Natural killer cell (primary cell): ENCODE results near the gene PLEKHG4. TPM values are rescaled to one million over a fixed set of nuclear protein-coding genes. Genes with fewer than 3 reads are reported as not detected.

Source experiments
- ATAC-seq, 3 donors: fragments of 150-1000 bp in 2 of 3; fragments of 200-7000 bp in 1 of 3; cut with Tn5 transposase; 1 replicate in 1 of 3; 2 replicates in 2 of 3; pipeline ENCODE4 v1.10.0; 2021; ENCODE audit warnings: mild to moderate bottlenecking in 2 of 3, moderate library complexity in 2 of 3
- DNase-seq, 2 donors: peaks; one replicate each; pipeline versions ENCODE4 v3.0.0 to v3.0.0-alpha.2; 2013 to 2021; ENCODE audit warnings: mixed read lengths in 1 of 2
- H3K27ac ChIP-seq: one replicate; pipeline ENCODE4 v1.5.1; 2013; ENCODE audit warnings: mild to moderate bottlenecking, low read length
- H3K27me3 ChIP-seq: one replicate; pipeline ENCODE4 v1.6.1; 2013; ENCODE audit warnings: low read length; ENCODE audit not compliant: control insufficient read depth, insufficient read depth
- H3K36me3 ChIP-seq: one replicate; pipeline ENCODE4 v1.6.1; 2013; ENCODE audit warnings: low read length; ENCODE audit not compliant: control insufficient read depth, insufficient read depth
- H3K4me1 ChIP-seq: one replicate; pipeline ENCODE4 v1.6.1; 2013; ENCODE audit warnings: low read length; ENCODE audit not compliant: control insufficient read depth, insufficient read depth
- H3K4me3 ChIP-seq: one replicate; pipeline ENCODE4 v1.5.1; 2013; ENCODE audit warnings: low read length
- H3K9me3 ChIP-seq: one replicate; pipeline ENCODE4 v1.6.1; 2013; ENCODE audit warnings: low read length; ENCODE audit not compliant: control insufficient read depth, insufficient read depth
- H3K27ac Mint-ChIP-seq, 2 donors: one replicate each; pipeline ENCODE4 v1.8.0; 2022; ENCODE audit warnings: mild to moderate bottlenecking in 2 of 2, mixed read lengths in 2 of 2, moderate library complexity in 1 of 2
- H3K27me3 Mint-ChIP-seq, 2 donors: one replicate each; pipeline ENCODE4 v1.8.0; 2022; ENCODE audit warnings: low read depth in 2 of 2, mixed read lengths in 2 of 2
- H3K36me3 Mint-ChIP-seq: one replicate; pipeline ENCODE4 v1.8.0; 2022; ENCODE audit warnings: mixed read lengths
- H3K4me1 Mint-ChIP-seq, 2 donors: one replicate each; pipeline ENCODE4 v1.8.0; 2022; ENCODE audit warnings: mixed read lengths in 2 of 2
- H3K4me3 Mint-ChIP-seq: one replicate; pipeline ENCODE4 v1.8.0; 2022; ENCODE audit warnings: mild to moderate bottlenecking, moderate library complexity, mixed read lengths
- H3K9me3 Mint-ChIP-seq, 2 donors: one replicate each; pipeline ENCODE4 v1.8.0; 2022; ENCODE audit warnings: mixed read lengths in 2 of 2
- CTCF ChIP-seq: fragments of 200-600 bp; IDR thresholded peaks from one replicate; pipeline ENCODE4 v1.8.0; 2022; ENCODE audit warnings: antibody characterized with exemption
- WGBS: methylation state at CpG from one replicate; pipeline ENCODE4 v1.1.7; 2013; ENCODE audit warnings: missing lambda C conversion rate; ENCODE audit not compliant: insufficient coverage; 5-methylcytosine and 5-hydroxymethylcytosine counted together
- intact Hi-C: fragments of 100-400 bp; cut with micrococcal nuclease; formaldehyde crosslinking; loops from one replicate; pipeline ENCODE4 v1.14.2; 2022
- total RNA-seq, 4 donors: library from RNA; stranded (reverse); fragments of 120-200 nt in 1 of 4; gene quantifications; one replicate each; pipeline versions ENCODE4 v1.2.3 to v1.2.4, GENCODE V29; 2013 to 2022

PLEKHG4 gene
- total RNA-seq, 3 donors from 2014 or later (not counting 1 experiment from before 2014, with no cell fraction given) = 6.8 to 14.7 (median 8.5) TPM

GRCh38 chr16:67336648-67337047 is 57.3 kb downstream of the PLEKHG4 start:
- no peak for ATAC-seq
- no peaks in the 10 kb centered on the region for H3K27me3 ChIP-seq
- H3K27ac ChIP-seq = no peak overlapping the region
- H3K4me3 ChIP-seq = no peak overlapping the region
- H3K27me3 Mint-ChIP-seq = no peaks in the 10 kb centered on the region
- intact Hi-C loops = no loop called here
- H3K9me3 Mint-ChIP-seq = no peaks in the 10 kb centered on the region
- no peaks in the 10 kb centered on the region for H3K36me3 ChIP-seq
- no peaks in the 10 kb centered on the region for H3K4me1 ChIP-seq
- no peak overlapping the region for H3K4me3 Mint-ChIP-seq
- H3K4me1 Mint-ChIP-seq = no peaks in the 10 kb centered on the region
- H3K36me3 Mint-ChIP-seq = no peaks in the 10 kb centered on the region
- no peaks in the 10 kb centered on the region for H3K9me3 ChIP-seq
- 100% methylated on average over 1 of the region's 1 CpG for WGBS
- DNase-seq = no peak
- no peak for TF ChIP-seq CTCF
- H3K27ac Mint-ChIP-seq = no peak overlapping the region

Other genes with a start within 250 kb of the PLEKHG4 start
- gene PHAF1, start 169.6 kb upstream of the PLEKHG4 start, total RNA-seq = 10 to 100 TPM; 17.0 to 22.4 (median 22.0) TPM
- 1 to 10 TPM in 2 of 3 donors, under 1 TPM in 1; 0.80 to 1.3 (median 1.0) TPM for gene B3GNT9, start 128.5 kb upstream of the PLEKHG4 start, total RNA-seq
- gene TRADD, start 119.6 kb upstream of the PLEKHG4 start, total RNA-seq = 10 to 100 TPM; 15.2 to 27.5 (median 26.8) TPM
- gene FBXL8, start 119.6 kb upstream of the PLEKHG4 start, total RNA-seq = 1 to 10 TPM; 5.2 to 8.3 (median 6.3) TPM
- 1 to 10 TPM; 6.9 to 8.3 (median 7.3) TPM for gene HSF4, start 114.8 kb upstream of the PLEKHG4 start, total RNA-seq
- 1 to 10 TPM in 2 of 3 donors, under 1 TPM in 1; 0.88 to 1.3 (median 1.3) TPM for gene NOL3, start 109.0 kb upstream of the PLEKHG4 start, total RNA-seq
- gene MATCAP1, start 95.6 kb upstream of the PLEKHG4 start, total RNA-seq = 10 to 100 TPM in 2 of 3 donors, 1 to 10 TPM in 1; 7.2 to 12.6 (median 10.9) TPM
- gene EXOC3L1, start 89.4 kb upstream of the PLEKHG4 start, total RNA-seq = not detected
- gene E2F4, start 87.4 kb upstream of the PLEKHG4 start, total RNA-seq = 10 to 100 TPM; 57.6 to 91.7 (median 74.5) TPM
- gene ELMO3, start 80.4 kb upstream of the PLEKHG4 start, total RNA-seq = 1 to 10 TPM; 1.9 to 3.3 (median 2.3) TPM
- gene TMEM208, start 52.4 kb upstream of the PLEKHG4 start, total RNA-seq = 10 to 100 TPM; 34.5 to 39.2 (median 36.7) TPM
- 10 to 100 TPM; 79.3 to 96.8 (median 89.2) TPM for gene FHOD1, start 32.1 kb upstream of the PLEKHG4 start, total RNA-seq
- 1 to 10 TPM; 1.2 to 2.6 (median 1.6) TPM for gene SLC9A5, start 30.6 kb upstream of the PLEKHG4 start, total RNA-seq
- not detected for gene KCTD19, start 47.2 kb downstream of the PLEKHG4 start, total RNA-seq
- gene LRRC36, start 47.3 kb downstream of the PLEKHG4 start, total RNA-seq = not detected
- gene TPPP3, start 114.0 kb downstream of the PLEKHG4 start, total RNA-seq = 1 to 10 TPM in 2 of 3 donors, under 1 TPM in 1; 0.66 to 3.0 (median 1.4) TPM
- gene ZDHHC1, start 136.9 kb downstream of the PLEKHG4 start, total RNA-seq = 1 to 10 TPM in 2 of 3 donors, under 1 TPM in 1; 0.88 to 2.5 (median 1.8) TPM
- gene HSD11B2, start 151.6 kb downstream of the PLEKHG4 start, total RNA-seq = not detected
- gene ATP6V0D1, start 201.6 kb downstream of the PLEKHG4 start, total RNA-seq = 10 to 100 TPM; 76.0 to 84.9 (median 83.3) TPM
- gene AGRP, start 204.0 kb downstream of the PLEKHG4 start, total RNA-seq = under 1 TPM in 1 of 3 donors, not detected in 2; 0.50 TPM
- gene RIPOR1, start 249.3 kb downstream of the PLEKHG4 start, total RNA-seq = 100 to 1,000 TPM in 1 of 3 donors, 10 to 100 TPM in 2; 68.2 to 118 (median 74.8) TPM